HG02884 (cell line): Measurements from ENCODE around the gene SPTBN4.
"Not testable (repeated sequence)": the region's sequence is repeated elsewhere in the genome, so short reads cannot be mapped to it uniquely, and the experiment has no call there.

Experiments
- ATAC-seq: cut with Tn5 transposase; IDR thresholded peaks from one replicate; pipeline ENCODE4 v1.9.1; 2021; ENCODE audit warnings: mild to moderate bottlenecking, moderate library complexity; ENCODE audit not compliant: unreplicated experiment

The SPTBN4 gene

DNA sequence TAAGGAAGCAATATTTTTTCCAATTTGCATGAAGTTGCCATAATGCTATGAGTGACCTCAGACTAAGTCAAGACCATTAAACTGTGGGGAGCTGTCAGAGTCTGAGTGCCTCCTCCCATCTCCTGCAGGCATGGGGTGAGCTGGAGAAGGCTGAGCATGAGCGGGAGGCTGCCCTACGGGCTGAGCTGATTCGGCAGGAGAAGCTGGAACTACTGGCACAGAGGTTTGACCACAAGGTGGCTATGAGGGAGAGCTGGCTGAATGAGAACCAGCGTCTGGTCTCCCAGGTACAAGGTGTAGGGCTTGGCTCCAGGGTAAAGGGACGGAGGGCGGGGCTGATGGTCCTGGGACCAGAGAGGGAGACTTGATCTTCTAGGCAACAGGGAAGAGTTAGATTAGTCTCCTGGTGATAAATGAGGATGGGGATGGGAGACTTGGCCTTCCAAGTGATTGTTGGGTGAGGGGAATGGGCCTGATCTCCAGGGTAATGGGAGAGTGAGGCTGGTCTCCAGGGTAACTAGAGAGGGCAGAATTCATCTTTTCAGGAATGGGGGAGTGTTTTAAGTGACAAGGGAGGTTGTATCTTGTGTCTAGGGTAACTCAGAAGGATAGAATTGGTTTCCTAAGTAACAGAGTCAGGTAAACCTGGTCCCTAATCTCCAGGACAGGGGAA is 36.0 kb downstream of the SPTBN4 start:
- no peak for ATAC-seq

DNA sequence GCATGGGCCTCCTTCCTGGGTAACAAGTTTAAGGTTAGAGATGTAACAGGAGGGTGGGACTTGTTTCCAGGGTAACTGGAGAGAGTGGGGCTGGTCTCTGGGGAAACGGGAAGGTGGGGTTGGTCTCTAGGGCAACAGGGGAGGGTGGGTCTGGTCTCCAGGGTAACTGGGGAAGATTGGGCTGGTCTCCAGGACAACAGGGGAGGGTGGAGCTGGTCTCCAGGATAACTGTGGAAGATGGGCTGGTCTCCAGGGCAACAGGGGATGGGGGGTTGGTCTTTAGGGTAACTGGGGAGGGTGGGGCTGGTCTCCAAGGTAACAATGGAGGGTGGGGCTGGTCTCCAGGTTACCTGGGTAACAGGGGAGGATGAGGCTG is 36.5 kb downstream of the SPTBN4 start:
- ATAC-seq = no peak

DNA sequence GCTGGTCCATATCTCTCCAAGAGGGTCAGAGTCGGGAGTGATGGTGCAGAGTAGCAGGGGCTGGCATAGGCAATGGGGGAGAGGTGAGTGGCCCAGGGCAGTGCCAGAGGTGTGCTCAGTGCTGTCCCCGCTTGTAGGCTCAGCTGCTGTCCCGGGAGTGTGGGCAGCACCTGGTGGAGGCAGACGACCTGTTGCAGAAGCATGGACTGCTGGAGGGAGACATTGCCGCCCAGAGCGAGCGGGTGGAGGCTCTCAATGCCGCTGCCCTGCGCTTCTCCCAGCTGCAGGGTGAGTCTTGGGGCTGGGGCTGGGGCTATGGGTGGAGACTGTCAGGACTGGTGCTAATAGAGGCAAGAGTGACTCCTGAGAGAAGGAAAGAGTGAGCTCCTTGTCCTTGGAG is 39.3 kb downstream of the SPTBN4 start:
- ATAC-seq = no peak

DNA sequence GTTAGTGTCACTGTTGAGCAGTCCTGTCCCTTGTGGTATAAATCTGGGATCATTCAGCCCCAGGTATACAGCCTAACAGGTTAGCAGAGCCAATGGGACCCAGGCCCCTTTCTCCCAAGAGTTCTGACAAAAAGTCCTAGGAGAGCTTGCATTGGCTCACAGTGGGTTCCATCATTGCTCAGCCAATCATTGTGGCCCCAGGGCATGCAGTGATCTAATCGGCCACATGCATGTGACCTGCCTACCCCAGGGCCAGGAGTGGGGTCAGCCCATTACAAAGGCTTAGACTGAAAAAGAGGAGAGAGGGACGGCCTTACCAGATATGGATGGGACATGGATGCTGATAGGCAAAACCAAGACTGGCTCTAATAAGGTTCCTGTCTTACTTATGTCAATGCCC is 41.1 kb downstream of the SPTBN4 start:
- no peak for ATAC-seq

DNA sequence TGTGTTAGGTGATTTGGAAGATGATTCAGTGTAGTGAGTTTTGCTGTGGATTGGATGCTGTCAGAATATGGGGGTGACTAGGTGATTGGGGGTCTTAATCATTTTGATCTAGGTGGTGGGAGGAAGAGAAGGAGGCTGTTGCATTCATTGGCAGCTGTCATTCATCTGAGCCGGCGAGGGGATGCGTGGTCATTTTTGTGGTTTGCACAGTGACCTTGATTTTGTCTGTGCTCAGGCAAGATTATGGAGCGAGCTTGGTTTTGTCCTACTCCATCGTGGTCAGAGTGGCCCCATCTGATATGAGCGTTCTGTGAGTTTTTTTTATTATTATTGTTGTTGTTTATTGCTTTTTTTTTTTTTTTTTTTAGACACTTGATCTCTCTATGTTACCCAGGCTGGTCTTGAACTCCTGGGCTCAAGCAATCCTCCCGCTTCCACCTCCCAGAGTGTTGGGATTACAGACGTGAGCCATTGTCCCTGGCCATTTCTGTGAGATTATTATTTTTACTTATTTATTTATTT is 42.0 kb downstream of the SPTBN4 start:
- ATAC-seq = no peak

DNA sequence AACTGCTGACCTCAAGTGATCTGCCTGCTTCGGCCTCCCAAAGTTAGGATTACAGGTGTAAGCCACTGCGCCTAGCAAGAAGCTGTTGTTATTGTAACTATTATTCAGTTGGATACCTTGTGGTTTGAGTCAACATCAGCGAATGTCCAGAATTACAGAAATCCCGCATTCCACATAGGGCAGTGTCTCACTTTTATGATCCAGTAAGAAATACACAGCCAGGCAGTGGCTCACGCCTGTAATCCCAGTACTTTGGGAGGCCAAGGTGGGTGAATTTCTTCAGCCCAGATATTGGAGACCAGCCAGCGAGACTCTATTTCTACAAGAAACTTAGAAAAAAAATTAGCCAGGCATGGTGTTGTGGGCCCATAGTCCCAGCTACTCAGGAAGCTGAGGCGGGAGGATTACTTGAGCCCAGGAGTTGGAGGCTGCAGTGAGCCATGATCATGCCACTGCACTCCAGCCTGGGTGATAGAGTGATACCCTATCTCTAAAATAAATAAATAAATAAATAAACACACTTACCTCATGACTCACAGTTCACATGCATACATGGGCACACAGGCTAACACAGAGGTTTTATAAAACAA is 43.8 kb downstream of the SPTBN4 start:
- ATAC-seq = no peak

DNA sequence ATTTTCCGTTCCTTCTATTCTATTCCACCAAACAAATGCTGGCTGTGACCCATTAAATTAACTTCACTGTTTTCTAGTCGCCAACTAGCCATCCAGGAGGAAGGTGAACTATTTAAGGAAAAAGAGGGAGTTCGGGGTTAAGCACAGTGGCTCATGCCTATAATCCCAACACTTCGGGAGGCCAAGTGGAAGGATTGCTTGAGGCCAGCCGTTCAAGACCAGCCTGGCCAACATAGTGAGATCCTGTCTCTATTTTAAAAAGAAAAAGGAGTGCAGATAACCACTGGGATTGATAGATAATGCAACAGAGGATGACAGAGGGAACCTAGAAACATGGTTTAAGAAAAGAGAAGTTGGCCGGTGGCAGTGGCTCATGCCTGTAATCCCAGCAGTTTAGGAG is 44.7 kb downstream of the SPTBN4 start:
- ATAC-seq = no peak

DNA sequence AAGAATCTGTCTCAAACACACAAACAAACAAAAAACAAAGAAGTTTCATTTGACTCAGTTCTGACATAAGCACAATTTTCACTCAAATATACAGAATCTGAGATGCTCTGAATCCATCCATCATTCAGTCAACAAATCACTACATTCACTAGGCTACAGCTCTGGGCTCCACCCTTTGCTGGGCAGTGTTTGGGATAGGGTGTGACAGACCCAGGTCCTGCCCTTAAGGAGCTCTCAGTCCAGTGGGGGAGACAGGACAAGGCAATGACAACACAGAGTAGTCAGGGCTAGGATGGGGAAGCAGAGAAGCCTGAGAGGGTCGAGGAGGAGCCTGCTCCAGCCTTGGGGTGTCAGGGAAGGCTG is 45.3 kb downstream of the SPTBN4 start:
- no peak for ATAC-seq

DNA sequence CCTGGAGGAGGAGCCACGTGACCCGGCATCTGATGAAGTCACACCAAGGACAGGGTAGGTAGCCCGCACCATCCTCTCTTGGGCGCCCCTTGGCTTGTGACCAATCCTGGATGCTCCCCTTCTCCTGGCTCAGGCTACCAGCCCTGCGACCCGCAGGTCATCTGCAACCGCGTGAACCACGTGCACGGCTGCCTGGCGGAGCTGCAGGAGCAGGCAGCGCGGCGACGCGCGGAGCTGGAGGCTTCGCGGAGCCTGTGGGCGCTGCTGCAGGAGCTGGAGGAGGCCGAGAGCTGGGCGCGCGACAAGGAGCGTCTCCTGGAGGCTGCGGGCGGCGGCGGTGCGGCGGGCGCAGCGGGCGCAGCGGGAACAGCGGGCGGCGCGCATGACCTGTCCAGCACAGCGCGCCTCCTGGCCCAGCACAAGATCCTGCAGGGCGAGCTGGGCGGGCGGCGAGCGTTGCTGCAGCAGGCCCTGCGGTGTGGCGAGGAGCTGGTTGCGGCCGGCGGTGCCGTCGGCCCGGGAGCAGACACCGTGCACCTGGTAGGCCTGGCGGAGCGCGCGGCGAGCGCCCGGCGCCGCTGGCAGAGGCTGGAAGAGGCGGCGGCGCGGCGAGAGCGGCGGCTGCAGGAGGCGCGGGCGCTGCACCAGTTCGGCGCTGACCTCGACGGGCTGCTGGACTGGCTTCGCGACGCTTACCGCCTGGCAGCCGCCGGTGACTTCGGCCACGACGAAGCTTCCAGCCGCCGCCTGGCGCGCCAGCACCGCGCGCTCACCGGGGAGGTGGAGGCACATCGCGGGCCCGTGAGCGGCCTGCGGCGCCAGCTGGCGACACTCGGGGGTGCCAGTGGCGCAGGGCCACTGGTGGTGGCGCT is 45.9 kb downstream of the SPTBN4 start:
- no peak for ATAC-seq

DNA sequence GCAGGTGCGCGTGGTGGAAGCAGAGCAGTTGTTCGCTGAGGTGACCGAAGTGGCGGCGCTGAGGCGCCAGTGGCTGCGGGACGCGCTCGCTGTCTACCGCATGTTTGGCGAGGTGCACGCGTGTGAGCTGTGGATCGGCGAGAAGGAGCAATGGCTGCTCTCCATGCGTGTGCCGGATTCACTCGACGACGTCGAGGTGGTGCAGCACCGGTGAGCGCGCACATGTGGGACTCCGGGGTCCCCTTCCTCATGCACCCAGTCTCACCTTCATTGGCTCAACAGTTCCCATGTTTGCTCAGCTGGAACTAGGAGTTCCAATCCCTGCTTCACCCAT is 46.5 kb downstream of the SPTBN4 start:
- ATAC-seq = no peak

DNA sequence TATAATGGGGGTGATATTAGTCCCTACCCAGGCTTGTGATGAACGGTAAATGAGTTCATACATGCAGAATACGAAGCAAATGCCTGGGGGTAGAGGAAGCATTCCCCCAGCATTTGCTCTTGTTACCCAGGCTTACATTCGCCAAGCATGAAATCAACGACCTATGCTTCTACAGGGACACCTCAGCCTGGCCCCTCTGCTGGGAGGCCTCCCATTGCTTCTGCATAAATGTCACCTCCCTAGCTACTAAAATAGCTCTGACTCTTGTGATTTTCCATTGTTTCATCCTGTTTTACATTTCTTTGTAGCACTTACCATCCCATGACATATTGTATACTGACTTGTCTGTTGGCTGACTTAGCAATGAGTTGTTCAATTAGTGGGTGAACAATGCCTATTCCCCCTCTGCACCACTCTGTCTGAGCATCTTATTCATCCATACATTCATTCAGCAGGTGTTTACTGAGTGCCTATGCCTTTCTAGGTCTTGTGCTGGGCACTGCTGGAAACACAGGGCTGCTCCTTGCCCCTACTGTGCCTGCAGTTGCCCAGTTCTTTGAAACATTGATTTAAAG is 47.0 kb downstream of the SPTBN4 start:
- ATAC-seq = no peak

DNA sequence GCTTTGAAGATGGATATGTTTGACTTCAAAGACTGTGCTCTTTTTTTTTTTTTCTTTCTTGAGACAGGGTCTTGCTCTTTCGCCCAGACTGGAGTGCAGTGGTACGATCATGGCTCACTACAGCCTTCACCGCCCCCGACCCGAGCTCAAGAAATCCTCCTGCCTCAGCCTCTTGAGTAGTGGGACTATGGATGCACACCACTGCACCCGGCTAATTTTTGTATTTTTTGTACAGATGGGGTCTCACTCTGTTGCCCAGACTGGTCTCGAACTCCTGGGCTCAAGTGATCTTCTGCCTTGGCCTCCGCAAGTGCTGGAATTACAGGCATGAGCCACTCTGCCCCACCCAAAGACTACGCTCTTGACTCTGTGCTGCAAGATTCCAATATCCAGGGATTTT is 50.4 kb downstream of the SPTBN4 start:
- ATAC-seq = no peak

DNA sequence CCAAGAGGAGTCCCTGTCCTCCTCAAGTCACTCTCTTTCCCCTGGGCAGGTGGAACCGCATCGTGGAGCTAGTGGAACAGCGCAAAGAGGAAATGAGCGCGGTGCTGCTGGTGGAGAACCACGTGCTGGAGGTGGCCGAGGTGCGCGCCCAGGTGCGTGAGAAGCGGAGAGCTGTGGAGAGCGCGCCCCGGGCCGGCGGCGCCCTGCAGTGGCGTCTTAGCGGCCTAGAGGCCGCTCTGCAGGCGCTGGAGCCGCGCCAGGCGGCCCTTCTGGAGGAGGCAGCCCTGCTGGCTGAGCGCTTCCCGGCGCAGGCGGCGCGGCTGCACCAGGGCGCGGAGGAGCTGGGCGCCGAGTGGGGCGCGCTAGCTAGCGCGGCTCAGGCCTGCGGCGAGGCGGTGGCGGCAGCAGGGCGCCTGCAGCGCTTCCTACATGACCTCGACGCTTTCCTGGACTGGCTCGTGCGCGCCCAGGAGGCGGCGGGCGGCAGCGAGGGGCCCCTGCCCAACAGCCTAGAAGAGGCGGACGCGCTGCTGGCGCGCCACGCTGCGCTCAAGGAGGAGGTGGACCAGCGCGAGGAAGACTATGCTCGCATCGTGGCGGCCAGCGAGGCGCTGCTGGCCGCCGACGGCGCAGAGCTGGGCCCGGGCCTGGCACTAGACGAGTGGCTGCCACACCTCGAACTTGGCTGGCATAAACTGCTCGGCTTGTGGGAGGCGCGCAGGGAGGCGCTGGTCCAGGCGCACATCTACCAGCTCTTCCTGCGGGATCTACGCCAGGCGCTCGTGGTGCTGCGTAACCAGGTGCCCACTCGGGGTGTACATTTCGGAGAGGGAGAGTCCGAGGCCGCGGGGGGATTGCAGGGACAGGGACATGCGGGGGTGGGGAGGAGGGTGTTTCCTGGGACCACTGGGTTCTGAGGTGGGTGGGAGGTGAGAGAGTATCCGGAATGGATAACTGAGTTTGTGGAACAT is 52.8 kb downstream of the SPTBN4 start:
- ATAC-seq = no peak

DNA sequence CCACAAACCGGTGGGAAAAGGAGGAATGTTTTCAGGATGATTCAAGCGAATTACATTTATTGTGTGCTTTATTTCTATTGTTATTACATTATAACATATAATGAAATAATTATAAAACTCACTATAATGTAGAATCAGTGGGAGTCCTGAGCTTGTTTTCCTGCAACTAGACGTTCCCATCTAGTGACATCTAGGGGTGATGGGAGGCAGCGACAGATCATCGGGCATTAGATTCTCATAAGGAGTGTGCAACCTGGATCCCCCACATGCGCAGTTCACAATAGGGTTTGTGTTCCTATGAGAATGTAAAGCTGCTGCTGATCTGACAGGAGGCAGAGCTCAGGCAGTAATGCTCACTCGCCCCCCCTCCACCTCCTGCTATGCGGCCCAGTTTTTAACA is 54.5 kb downstream of the SPTBN4 start:
- ATAC-seq = no peak

DNA sequence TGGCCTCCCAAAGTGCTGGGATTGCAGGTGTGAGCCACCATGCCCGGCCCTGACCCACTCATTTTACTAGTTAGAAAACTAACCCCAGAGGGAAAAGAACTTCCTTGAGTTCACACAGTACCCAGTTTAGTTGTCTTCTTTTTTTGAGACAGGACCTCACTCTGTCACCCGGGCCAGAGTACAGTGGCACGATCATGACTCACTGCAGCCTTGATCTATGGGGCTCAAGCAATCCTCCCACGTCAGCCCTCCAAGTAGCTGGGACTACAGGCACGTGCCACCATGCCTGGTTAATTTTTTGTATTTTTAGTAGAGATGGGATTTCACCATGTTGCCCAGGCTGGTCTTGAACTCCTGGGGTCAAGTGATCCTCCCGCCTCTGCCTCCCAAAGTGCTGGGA is 55.1 kb downstream of the SPTBN4 start:
- not testable (repeated sequence) for ATAC-seq

DNA sequence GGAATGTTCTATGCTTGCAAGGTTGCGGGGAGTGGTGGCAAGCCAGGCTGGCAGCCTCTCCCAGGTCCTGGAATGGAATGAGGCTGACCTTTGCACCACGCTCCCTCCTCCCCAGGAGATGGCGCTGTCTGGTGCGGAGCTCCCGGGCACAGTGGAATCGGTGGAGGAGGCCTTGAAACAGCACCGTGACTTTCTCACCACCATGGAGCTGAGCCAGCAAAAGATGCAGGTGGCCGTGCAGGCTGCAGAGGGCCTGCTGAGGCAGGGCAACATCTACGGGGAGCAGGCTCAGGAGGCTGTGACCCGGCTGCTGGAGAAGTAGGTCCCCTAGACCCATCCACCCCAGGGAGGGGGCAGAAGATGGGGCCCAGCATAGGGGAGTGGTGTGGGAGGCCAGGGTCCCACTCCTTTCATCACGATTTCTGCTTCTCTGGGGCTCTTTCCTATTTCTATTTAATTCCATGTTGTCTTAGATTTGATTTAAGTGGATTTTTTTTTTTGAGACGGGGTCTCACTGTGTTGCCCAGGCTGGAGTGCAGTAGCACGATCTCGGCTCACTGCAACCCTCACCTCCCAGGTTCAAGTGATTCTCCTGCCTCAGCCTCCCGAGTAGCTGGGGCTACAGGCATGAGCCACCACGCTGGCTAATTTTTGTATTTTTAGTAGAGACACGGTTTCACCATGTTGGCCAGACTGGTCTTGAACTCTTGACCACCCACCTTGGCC is 56.7 kb downstream of the SPTBN4 start:
- ATAC-seq = no peak

DNA sequence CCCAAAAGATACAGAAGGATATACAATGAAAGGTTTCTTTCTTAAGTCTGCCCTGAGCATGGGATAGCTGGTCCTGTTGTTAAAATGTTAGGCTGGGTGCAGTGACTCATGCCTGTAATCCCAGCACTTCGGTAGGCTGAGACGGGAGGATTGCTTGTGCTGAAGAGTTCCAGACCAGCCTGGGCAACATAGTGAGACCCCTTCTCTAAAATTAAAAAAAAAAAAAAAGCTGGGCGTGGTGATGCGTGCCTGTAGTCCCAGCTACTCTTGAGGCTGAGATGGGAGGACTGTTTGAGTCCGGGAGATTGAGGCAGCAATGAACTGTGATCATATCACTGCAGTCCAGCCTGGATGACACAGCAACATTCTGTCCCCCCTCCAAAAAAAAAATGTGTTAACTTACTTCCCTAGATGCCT is 57.3 kb downstream of the SPTBN4 start:
- no peak for ATAC-seq

DNA sequence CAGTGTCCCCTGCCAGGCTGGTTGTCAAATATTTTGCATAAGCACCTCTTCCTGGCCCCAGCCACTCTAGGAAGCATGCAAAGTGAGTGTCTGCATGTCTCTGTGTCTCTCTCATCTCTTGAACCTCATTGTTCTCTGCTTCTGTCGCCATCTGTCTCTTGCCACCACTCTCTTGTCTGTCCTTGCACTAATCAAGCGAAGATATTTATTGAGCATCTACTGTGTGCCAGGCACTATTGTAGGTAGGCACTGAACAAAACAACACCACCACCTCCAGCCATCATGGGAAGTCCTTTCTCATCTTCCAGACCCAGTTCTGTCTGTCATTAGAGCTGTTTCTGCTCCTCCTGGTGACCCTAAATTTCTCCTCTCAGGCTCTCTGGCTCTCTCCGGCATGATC is 57.9 kb downstream of the SPTBN4 start:
- no peak for ATAC-seq

DNA sequence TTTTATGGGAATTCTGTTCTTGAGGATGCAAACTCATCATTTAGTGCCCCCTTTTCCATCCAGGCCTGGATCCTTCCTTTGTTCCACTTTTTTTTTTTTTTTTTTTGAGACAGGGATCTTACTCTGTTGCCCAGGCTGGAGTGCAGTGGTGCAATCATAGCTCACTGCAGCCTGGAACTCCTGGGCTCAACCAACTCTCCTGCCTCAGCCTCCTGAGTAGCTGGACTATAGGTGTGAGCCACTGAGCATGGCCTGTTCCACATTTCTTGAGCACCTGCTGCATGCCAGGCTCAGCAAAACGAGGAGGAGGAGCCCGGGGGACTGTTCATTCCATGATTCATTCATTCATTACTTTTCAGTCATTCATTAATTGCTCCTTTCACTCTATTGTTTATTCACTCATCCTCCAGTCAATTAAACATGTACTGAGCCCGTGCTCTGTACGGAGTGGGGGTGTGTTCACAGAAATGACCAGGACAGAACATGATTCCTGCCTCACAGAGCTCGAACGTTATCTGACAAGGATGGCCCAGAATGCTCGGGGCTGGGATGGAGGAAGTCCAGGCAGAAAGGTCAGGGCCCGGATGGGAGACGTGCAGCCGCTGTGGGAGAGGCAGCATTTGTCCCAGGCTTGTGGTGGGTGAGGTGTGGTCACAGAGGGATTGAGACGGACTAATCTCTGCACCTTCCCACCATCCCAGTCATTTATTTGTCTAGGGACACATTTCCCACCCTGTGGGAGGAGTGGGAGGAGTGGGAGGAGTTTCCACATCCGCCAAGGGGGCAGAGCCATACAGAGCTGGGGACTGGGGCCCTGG is 58.6 kb downstream of the SPTBN4 start:
- no peak for ATAC-seq
